Endodermal cell (in vitro differentiated cells): ENCODE results near the gene MEI1. TPM values are rescaled to one million over a fixed set of nuclear protein-coding genes. Genes with fewer than 3 reads are reported as not detected.

ENCODE experiments used
- DNase-seq: peaks from one replicate; pipeline ENCODE4 v3.0.0-alpha.2; 2017
- H3K27ac ChIP-seq: 2 replicates; pipeline ENCODE4 v1.5.1; 2013; ENCODE audit warnings: mild to moderate bottlenecking, low read depth, low read length, moderate library complexity
- H3K27me3 ChIP-seq: 2 replicates; pipeline ENCODE4 v1.6.1; 2013; ENCODE audit warnings: mild to moderate bottlenecking, low read length, moderate library complexity; ENCODE audit not compliant: insufficient read depth, control insufficient read depth, poor library complexity, severe bottlenecking
- H3K36me3 ChIP-seq: 2 replicates; pipeline ENCODE4 v1.7.0; 2013; ENCODE audit warnings: mild to moderate bottlenecking, low read length, moderate library complexity; ENCODE audit not compliant: control insufficient read depth, insufficient read depth
- H3K4me1 ChIP-seq: one replicate; pipeline ENCODE4 v1.7.0; 2013; ENCODE audit warnings: low read length; ENCODE audit not compliant: control insufficient read depth, insufficient read depth
- H3K4me3 ChIP-seq: 2 replicates; pipeline ENCODE4 v1.5.1; 2013; ENCODE audit warnings: mild to moderate bottlenecking, low read length, moderate library complexity
- H3K9ac ChIP-seq: 2 replicates; pipeline ENCODE4 v1.6.1; 2013; ENCODE audit warnings: mild to moderate bottlenecking, low read length, moderate library complexity; ENCODE audit not compliant: poor library complexity, severe bottlenecking; ENCODE audit errors: extremely low read depth
- H3K9me3 ChIP-seq: 2 replicates; pipeline ENCODE4 v1.6.1; 2013; ENCODE audit warnings: mild to moderate bottlenecking, low read length, moderate library complexity; ENCODE audit not compliant: control insufficient read depth
- H3K27ac Mint-ChIP-seq: 2 replicates; pipeline ENCODE4 v1.8.0; 2020; ENCODE audit warnings: mixed read lengths
- H3K27me3 Mint-ChIP-seq: 2 replicates; pipeline ENCODE4 v1.8.0; 2021; ENCODE audit warnings: mild to moderate bottlenecking, mixed read lengths; ENCODE audit not compliant: insufficient read depth
- H3K36me3 Mint-ChIP-seq: 2 replicates; pipeline ENCODE4 v1.8.0; 2020; ENCODE audit warnings: low read depth, mixed read lengths
- H3K4me1 Mint-ChIP-seq: 2 replicates; pipeline ENCODE4 v1.8.0; 2020; ENCODE audit warnings: mixed read lengths
- H3K4me3 Mint-ChIP-seq: 2 replicates; pipeline ENCODE4 v1.8.0; 2020; ENCODE audit warnings: mild to moderate bottlenecking, moderate library complexity, mixed read lengths
- H3K9me3 Mint-ChIP-seq: 2 replicates; pipeline ENCODE4 v1.8.0; 2020; ENCODE audit warnings: mild to moderate bottlenecking, mixed read lengths
- WGBS, 2 experiments: methylation state at CpG; one replicate each; pipeline versions ENCODE4 v1.1.5 to v1.1.7; 2013; ENCODE audit warnings: missing lambda C conversion rate in 2 of 2, mixed read lengths in 1 of 2; ENCODE audit not compliant: insufficient coverage in 1 of 2, insufficient read length in 1 of 2; 5-methylcytosine and 5-hydroxymethylcytosine counted together
- total RNA-seq, 2 donors: library from RNA; stranded (reverse); fragmentation: NEBNext Ultra II Directional in 1 of 2; extraction: Animal tissue kit (Norgen Biotek cat#: 25700) in 1 of 2; gene quantifications; 2 replicates in 1 of 2; 3 replicates in 1 of 2; pipeline ENCODE4 v1.2.1, GENCODE V29; 2021
- TF ChIP-seq, protein P1 (sequence below): fragments of 200-600 bp; sonication (generic); conservative IDR thresholded peaks from 2 replicates; pipeline ENCODE4 v1.5.0; 2021; ENCODE audit warnings: antibody characterized with exemption, mild to moderate bottlenecking

The MEI1 gene
- total RNA-seq, 2 donors from 2014 or later: 1.2 to 1.5 TPM

DNA sequence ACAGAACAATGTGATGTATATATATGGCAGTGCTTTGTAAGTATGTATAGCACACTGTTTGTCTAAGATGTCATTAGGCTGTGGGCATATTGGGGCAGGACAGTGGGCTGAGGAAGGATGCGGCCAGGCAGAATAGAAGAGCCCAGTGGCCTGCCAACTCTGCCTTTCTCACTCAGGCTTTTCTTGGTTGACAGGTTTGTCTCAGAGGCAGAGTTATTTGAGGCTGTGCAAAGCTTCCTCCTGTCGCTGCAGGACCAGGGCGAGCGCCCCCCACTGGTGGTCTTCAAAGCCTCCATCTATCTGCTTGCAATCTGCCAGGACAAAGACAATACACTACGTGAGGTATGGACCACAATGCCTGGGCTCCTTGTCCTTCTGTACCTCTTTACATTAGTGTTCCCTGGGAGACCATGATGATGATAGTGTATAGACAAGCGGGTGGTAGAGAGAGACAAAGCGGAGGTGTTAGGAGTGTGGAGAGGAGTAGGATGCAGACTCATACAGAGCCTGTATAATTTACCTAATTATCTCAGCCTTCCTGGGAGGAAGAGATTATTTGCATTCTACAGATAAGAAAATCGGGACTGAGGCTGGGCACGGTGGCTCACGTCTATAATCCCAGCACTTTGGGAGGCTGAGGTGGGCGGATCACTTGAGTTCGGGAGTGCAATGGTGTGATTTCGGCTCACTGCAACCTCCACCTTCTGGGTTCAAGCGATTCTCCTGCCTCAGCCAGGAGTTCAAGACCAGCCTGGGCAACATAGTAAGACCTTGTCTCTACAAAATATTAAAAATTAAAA, 63.9 kb downstream of the MEI1 start:
- TF ChIP-seq, protein P1, sequence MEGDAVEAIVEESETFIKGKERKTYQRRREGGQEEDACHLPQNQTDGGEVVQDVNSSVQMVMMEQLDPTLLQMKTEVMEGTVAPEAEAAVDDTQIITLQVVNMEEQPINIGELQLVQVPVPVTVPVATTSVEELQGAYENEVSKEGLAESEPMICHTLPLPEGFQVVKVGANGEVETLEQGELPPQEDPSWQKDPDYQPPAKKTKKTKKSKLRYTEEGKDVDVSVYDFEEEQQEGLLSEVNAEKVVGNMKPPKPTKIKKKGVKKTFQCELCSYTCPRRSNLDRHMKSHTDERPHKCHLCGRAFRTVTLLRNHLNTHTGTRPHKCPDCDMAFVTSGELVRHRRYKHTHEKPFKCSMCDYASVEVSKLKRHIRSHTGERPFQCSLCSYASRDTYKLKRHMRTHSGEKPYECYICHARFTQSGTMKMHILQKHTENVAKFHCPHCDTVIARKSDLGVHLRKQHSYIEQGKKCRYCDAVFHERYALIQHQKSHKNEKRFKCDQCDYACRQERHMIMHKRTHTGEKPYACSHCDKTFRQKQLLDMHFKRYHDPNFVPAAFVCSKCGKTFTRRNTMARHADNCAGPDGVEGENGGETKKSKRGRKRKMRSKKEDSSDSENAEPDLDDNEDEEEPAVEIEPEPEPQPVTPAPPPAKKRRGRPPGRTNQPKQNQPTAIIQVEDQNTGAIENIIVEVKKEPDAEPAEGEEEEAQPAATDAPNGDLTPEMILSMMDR: peak; percentile 95
- H3K27ac Mint-ChIP-seq: peak overlapping the region; percentile 46

DNA sequence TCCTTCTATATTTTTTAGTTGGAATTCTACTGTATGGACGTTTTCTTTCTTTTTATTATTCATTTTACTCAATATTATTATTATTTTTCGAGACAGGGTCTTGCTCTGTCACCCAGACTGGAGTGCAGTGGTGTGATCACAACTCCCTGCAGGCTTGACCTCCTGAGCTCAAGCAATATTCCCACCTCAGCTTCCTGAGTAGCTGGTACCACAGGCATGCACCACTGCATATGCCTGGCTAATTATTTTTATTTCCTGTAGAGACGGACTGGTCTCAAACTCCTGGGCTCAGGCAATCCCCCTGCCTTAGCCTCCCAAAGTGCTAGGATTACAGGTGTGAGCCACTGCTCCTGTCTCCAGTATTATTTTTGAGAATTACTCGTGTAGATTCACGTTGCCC, 67.2 kb downstream of the MEI1 start:
- no peak overlapping the region for H3K4me3 Mint-ChIP-seq
- 86 to 90% methylated on average over 3 to 5 of the region's 5 CpGs for WGBS, 2 experiments

More for the DNA sequence above, 63.9 kb downstream of the MEI1 start:
- Histone ChIP-seq H3K36me3 (no peaks in the 10 kb centered on the region), H3K27me3 (no peaks in the 10 kb centered on the region), H3K9me3 (no peaks in the 10 kb centered on the region), H3K4me1 (peaks cover 2% of the 10 kb centered on the region), H3K27ac (no peak overlapping the region), H3K4me3 (no peak overlapping the region), H3K9ac (no peak overlapping the region)
- Mint-ChIP-seq H3K4me1 (peaks cover 9% of the 10 kb centered on the region), H3K36me3 (no peaks in the 10 kb centered on the region), H3K4me3 (no peak overlapping the region), H3K27me3 (peaks cover 6% of the 10 kb centered on the region), H3K9me3 (no peaks in the 10 kb centered on the region)
- peak; percentile 96 for DNase-seq
- 55 to 73% methylated on average over 11 to 13 of the region's 14 CpGs for WGBS, 2 experiments

GRCh38 chr22:41768430-41768829, 69.1 kb downstream of the MEI1 start:
- no peak overlapping the region for H3K27ac ChIP-seq
- H3K9me3 ChIP-seq: no peaks in the 10 kb centered on the region
- Mint-ChIP-seq H3K9me3 (no peaks in the 10 kb centered on the region), H3K4me1 (peaks cover 10% of the 10 kb centered on the region), H3K27ac (no peak overlapping the region), H3K4me3 (no peak overlapping the region), H3K36me3 (no peaks in the 10 kb centered on the region), H3K27me3 (peaks cover 18% of the 10 kb centered on the region)
- no peak overlapping the region for H3K9ac ChIP-seq
- H3K36me3 ChIP-seq: no peaks in the 10 kb centered on the region
- 91 to 100% methylated on average over 1 to 2 of the region's 2 CpGs for WGBS, 2 experiments
- no peak for DNase-seq
- H3K4me1 ChIP-seq: no peaks in the 10 kb centered on the region
- H3K27me3 ChIP-seq: no peaks in the 10 kb centered on the region
- no peak overlapping the region for H3K4me3 ChIP-seq
- TF ChIP-seq, protein P1: no peak

More for the DNA sequence above, 67.2 kb downstream of the MEI1 start:
- no peaks in the 10 kb centered on the region for H3K9me3 ChIP-seq
- H3K27me3 Mint-ChIP-seq: peaks cover 18% of the 10 kb centered on the region
- TF ChIP-seq, protein P1: no peak
- H3K9me3 Mint-ChIP-seq: no peaks in the 10 kb centered on the region
- no peaks in the 10 kb centered on the region for H3K36me3 Mint-ChIP-seq
- H3K4me3 ChIP-seq: no peak overlapping the region
- H3K27ac ChIP-seq: no peak overlapping the region
- H3K27me3 ChIP-seq: no peaks in the 10 kb centered on the region
- no peak overlapping the region for H3K9ac ChIP-seq
- H3K27ac Mint-ChIP-seq: no peak overlapping the region
- H3K36me3 ChIP-seq: no peaks in the 10 kb centered on the region
- no peak for DNase-seq
- no peaks in the 10 kb centered on the region for H3K4me1 ChIP-seq
- peaks cover 7% of the 10 kb centered on the region for H3K4me1 Mint-ChIP-seq
